Hematopoietic multipotent progenitor cell (in vitro differentiated cells): ENCODE results near the gene ITPRID2. TPM values are rescaled to one million over a fixed set of nuclear protein-coding genes. Genes with fewer than 3 reads are reported as not detected.
"Not testable (repeated sequence)": the region's sequence is repeated elsewhere in the genome, so short reads cannot be mapped to it uniquely, and the experiment has no call there.

Source experiments
- DNase-seq, 3 donors: peaks; one replicate each; pipeline ENCODE4 v3.0.0-alpha.2; 2011 to 2015; ENCODE audit warnings: low read depth in 2 of 3, low spot score in 2 of 3
- total RNA-seq: library from RNA; depleted of rRNA; stranded (reverse); fragments of >200 nt; gene quantifications from one replicate; pipeline ENCODE4 v1.2.3, GENCODE V29; 2012

ITPRID2 gene
- total RNA-seq, 1 donor = 55.2 TPM

- no peak for DNase-seq
Observed at GRCh38 chr2:181957668-181958067, 66.1 kb downstream of the ITPRID2 start.

GRCh38 chr2:181958726-181959125 lies 67.2 kb downstream of the ITPRID2 start:
- no peak for DNase-seq

DNA sequence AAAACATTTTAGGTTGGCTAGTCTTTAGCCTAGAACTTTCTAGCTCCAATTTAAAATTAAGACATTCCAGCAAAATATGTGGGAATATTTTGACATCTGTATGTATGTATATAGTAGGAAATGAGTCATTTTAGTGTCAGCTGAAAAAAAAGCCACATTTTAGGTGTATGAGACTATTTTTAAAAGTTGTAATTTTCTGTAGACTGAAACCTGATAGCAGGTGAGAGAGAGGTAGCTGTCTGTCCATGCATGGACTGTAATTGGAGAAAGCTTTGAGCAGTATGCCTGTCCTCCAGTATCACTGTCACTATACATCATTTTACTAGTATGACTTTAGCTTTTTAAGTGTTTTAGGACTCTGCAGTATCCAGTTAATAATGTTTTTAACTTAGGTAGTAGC lies 68.0 kb downstream of the ITPRID2 start:
- no peak for DNase-seq

DNA sequence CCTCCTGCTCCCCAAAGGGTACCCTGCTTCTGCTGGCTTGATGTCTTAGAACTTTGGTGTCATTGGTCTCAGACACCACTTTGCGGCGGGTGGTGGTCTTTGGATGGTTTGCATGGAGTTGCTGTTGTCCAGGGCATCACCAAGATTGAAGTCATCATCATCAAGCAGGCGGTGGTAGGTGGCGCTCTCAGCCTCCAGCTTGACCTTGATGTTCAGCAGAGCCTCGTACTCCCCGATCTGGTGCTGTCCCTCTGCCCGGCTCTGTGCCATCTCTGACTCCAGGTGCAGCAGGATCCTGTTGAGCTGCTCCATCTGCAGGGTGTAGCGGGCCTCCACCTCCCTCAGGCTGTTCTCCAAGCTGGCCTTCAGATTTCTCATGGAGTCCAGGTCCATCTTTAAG lies 69.6 kb downstream of the ITPRID2 start:
- not testable (repeated sequence) for DNase-seq

- DNase-seq = no peak
Observed at GRCh38 chr2:181962142-181962541, 70.6 kb downstream of the ITPRID2 start.

DNA sequence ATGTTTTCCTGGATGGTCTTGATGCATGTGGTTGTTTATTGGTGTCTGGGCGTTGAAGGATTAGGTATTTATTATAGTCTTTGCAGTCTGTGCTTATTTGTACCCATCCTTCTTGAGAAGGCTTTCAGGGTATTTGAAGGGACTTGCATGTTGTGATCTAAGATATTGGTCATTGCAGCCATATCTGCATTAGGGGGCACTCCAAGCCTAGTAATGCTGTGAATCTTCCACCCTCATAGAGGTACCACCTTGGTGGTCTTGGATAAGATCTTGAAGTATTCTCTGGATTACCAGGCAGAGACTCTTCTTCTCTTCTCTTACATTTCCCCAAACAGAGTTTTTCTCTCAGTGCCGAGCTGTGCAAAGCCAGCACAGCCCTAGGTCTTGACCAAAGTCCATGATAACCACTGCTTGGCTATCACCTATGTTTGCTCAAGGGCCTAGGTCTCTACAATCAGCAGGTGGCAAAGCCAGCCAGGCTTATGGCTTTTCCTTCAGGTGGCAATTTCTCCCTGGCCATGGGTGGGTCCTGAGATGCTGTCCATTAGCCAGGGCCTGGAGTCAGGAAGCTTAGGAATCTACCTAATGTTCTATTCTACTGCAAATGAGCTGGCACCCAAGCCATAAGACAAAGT lies 78.7 kb downstream of the ITPRID2 start:
- DNase-seq = no peak

- no peak for DNase-seq
Observed at GRCh38 chr2:181971032-181971431, 79.5 kb downstream of the ITPRID2 start.

DNA sequence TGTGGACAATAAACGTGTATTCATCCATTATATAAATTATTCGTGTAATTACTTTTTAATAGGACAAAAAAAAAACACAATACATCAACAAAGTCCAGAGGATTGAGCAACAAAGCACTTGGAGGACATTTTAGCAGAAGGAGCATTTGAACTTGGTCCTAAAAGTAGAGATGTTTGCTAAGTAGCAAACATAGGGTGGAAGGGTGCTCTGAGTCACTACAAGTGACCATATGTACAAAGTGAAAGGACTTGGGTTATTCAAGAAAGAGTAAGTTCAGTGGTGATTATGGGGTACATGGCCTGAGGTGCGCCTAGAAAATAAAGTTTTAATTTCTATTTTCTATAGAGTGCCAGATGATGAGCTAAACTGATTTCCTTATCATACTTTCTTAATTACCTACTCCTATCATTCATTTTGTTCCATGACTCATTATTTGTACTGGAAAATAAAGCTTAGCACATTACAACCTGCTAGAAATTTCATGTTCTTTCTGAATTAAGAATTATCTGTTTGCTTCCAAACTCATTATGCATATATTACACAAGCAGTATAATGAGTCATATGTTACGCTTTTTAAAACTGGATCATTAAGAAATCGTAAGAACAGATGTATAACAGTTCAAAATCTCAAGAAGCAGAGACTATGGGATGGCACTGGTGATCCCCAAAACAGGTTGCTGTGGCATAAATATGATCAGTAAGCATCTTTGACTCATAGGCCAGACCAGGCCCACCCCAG lies 81.1 kb downstream of the ITPRID2 start:
- no peak for DNase-seq

DNA sequence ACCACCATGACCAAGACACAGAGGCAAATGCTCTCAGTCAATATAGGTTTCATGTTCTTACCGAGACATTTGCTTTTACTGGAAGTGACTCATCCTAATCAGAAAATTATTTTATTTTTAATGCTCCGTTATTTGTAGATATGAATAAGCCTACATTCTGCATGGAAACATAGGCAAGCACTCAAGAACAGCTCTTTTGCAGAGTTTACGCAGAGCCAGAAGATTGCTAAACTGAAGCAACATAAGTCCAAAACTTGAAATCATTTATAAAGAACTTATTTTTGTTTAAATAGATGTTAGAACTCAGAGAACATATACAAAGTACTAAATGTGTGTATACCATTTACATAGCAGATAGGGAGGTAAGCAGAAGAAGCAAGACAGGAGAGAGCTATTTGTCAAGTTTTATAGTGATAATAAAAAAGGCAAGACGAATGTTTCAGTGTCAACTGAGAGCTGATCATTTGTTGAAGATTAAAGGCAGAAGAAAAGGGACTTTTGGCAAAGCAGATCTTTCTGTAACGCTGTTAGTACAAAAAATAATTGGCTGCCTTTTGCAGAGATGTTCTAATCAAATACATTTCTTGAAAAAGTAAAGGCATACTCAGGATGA lies 81.7 kb downstream of the ITPRID2 start:
- DNase-seq = no peak

DNA sequence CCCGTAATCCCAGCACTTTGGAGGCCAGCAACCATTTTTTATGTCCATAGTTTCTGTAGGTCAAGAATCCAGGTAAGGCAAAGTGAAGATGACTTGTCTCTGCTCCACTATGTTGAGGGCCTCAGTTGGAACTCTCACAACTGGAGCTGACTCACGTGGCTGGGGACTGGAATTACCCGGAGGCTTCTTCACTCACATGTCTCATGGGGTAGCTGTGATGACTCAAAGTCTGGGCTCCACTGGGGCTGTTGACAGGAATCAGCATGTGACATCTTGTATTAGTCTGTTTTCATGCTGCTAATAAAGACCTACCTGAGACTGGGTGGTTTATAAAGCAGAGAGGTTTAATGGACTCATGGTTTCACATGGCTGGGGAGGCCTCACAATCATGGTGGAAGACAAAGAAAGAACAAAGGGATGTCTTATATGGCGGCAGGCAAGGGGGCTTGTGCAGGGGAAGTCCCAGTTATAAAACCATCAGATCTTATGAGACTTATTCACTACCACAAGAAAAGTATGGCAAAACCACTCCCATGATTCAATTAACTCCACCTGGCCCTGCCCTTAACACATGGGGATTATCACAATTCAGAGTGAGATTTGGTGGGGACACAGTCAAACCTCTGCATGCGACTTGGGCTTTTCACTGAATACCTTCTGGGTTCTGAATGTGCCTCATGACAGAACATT lies 86.3 kb downstream of the ITPRID2 start:
- DNase-seq = no peak

DNA sequence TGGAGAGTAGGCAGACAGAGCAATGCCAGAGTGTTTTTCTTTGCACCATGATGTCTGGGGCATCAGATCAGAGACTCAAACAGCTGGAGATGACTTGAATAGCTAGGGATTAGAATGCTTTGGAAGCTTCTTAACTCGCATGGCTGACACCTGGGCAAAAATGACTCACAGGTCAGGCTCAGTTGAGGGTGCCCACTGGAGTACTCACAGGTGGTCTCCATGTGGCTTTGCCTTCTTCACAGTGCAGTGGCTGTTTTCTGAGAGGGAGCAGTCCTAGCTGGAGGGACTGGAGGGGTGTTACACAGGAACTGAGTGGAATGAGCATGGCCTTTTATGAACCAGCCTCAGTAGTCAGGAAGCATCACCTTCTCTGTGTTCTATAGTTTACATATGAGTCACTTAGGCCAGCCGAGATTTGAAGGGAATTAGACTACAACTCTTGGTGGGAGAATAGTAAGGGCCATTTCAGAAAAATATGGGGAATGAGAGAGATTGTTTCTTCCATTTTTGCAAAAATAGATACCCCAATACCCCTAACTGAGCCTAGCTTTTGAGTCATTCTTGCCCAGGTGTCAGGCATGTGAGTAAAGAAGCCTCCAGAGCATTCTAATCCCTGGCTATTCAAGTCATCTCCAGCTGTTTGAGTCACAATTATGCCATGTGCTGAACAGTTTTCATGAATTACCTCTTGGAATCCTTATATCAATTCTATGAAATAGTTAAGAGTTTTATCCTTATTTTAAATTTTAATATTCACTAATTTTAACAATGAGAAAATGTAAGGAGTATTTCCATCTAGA lies 87.0 kb downstream of the ITPRID2 start:
- no peak for DNase-seq

Other genes starting within 250 kb of the ITPRID2 start
- under 0.01 TPM for gene CERKL, start 234.6 kb upstream of the ITPRID2 start, total RNA-seq
- gene NEUROD1, start 211.2 kb upstream of the ITPRID2 start, total RNA-seq = not detected
- not detected for gene PPP1R1C, start 94.1 kb downstream of the ITPRID2 start, total RNA-seq